HepG2 (cell line): ENCODE results near the gene HS6ST1.

Source experiments
- CC2D1A ChIP-seq: sonication (generic); formaldehyde crosslinking; IDR thresholded peaks from 2 replicates; pipeline ENCODE4 v1.8.1; 2023; ENCODE audit warnings: mild to moderate bottlenecking, missing genetic modification reagents
- CHCHD3 ChIP-seq: sonication (generic); formaldehyde crosslinking; IDR thresholded peaks from 2 replicates; pipeline ENCODE4 v1.8.0; 2022; ENCODE audit warnings: mild to moderate bottlenecking, missing genetic modification reagents, moderate library complexity
- CTCF ChIP-seq: sonication (generic); formaldehyde crosslinking; IDR thresholded peaks from 2 replicates; pipeline ENCODE4 v1.5.0; 2020; ENCODE audit warnings: mild to moderate bottlenecking, missing genetic modification reagents, moderate library complexity
- GLI4 ChIP-seq: sonication (generic); formaldehyde crosslinking; IDR thresholded peaks from 2 replicates; pipeline ENCODE4 v1.5.1; 2020; ENCODE audit warnings: missing genetic modification reagents, mild to moderate bottlenecking, moderate library complexity, borderline replicate concordance
- JUN ChIP-seq: sonication (generic); formaldehyde crosslinking; IDR thresholded peaks from 2 replicates; pipeline ENCODE4 v1.4.0; 2020; ENCODE audit warnings: mild to moderate bottlenecking, missing genetic modification reagents
- MAFK ChIP-seq, 2 experiments: IDR thresholded peaks in 1 of 2; conservative IDR thresholded peaks in 1 of 2; 2 replicates each; pipeline ENCODE4 v1.6.1; 2011; ENCODE audit warnings: improper control_type of control experiment in 2 of 2, low read length in 2 of 2
- NCOA5 ChIP-seq: sonication (generic); formaldehyde crosslinking; IDR thresholded peaks from 2 replicates; pipeline ENCODE4 v1.4.0; 2020; ENCODE audit warnings: missing genetic modification reagents
- POLR2AphosphoS5 ChIP-seq: IDR thresholded peaks from 2 replicates; pipeline ENCODE4 v1.6.1; 2012; ENCODE audit warnings: low read depth, low read length
- SKI ChIP-seq: fragments of 450-650 bp; IDR thresholded peaks from one replicate; pipeline ENCODE4 v1.6.1; 2018; ENCODE audit warnings: mild to moderate bottlenecking; ENCODE audit not compliant: partially characterized antibody
- SP1 ChIP-seq, 2 experiments: fragments of 450-650 bp in 1 of 2; sonication (generic) in 1 of 2; formaldehyde crosslinking in 1 of 2; IDR thresholded peaks; 2 replicates each; pipeline versions ENCODE4 v1.4.0 to v1.6.1; 2016 to 2020; ENCODE audit warnings: missing genetic modification reagents in 1 of 2
- ZBTB7A ChIP-seq: sonication (generic); formaldehyde crosslinking; IDR thresholded peaks from 2 replicates; pipeline ENCODE4 v1.8.0; 2022; ENCODE audit warnings: mild to moderate bottlenecking, missing genetic modification reagents
- ZFX ChIP-seq: sonication (generic); formaldehyde crosslinking; IDR thresholded peaks from 2 replicates; pipeline ENCODE4 v1.4.0; 2020; ENCODE audit warnings: mild to moderate bottlenecking, low read depth, missing genetic modification reagents, moderate library complexity
- ZNF747 ChIP-seq: sonication (generic); formaldehyde crosslinking; IDR thresholded peaks from 2 replicates; pipeline ENCODE4 v1.8.1; 2023; ENCODE audit warnings: missing genetic modification reagents, mild to moderate bottlenecking, borderline replicate concordance
- TF ChIP-seq, protein P1 (sequence below): sonication (generic); formaldehyde crosslinking; IDR thresholded peaks from 2 replicates; pipeline ENCODE4 v1.4.0; 2020; ENCODE audit warnings: missing genetic modification reagents

DNA sequence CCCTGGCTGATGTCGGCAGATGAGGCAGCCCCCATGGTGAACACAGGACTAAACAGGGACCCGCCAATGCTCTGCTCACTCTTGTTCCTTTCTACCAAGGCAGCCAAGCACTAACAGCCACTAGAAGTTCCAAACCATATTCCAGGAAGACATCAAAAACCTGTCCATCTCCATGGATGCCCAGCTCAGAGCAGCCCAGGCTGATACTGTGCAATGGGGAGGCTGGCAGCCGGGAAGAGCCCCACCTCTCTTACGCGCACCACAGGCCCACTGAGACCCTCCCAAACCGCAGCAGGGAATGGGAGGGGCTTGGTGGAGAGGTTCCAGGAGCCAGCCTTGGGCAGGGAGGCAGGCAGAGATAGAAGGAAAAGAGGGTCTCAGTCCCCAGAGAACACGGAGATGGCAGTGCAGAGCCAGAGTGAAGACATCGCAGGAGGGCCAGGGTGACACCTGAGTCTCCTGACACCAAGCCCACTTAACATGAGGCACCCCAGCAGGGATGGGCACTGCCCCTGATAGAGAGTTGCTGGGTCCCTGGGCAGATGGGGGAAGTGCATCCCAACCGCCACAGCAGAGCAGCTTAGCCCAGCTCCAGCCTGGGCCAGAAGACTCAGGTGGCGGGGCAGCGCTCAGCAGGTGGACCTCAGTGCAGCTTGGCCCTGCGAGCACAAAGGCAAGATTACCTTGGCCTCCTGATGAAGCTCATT, 3.4 kb downstream of the HS6ST1 start:
- TF ChIP-seq NCOA5, result no peak
- TF ChIP-seq ZNF747 (CRISPR knock-in tag), result no peak
- no peak; the same call in 1 of the 2 replicates for TF ChIP-seq ZFX (CRISPR knock-in tag)
- TF ChIP-seq CTCF (CRISPR knock-in tag), result no peak
- TF ChIP-seq MAFK (conservative IDR thresholded peaks at IDR 0.05 in 1 of 2, IDR thresholded peaks at IDR 0.05 in 1 of 2; ENCODE audit: low read length in 2 of 2), result no peak
- no peak for TF ChIP-seq ZBTB7A
- TF ChIP-seq CHCHD3 (CRISPR knock-in tag), result no peak
- TF ChIP-seq SP1 (IDR thresholded peaks at IDR 0.05), result no peak
- TF ChIP-seq SP1 (CRISPR knock-in tag; IDR thresholded peaks at IDR 0.05), result no peak
- no peak for TF ChIP-seq POLR2AphosphoS5
- no peak for TF ChIP-seq GLI4
- no peak for TF ChIP-seq SKI
- TF ChIP-seq, protein P1, sequence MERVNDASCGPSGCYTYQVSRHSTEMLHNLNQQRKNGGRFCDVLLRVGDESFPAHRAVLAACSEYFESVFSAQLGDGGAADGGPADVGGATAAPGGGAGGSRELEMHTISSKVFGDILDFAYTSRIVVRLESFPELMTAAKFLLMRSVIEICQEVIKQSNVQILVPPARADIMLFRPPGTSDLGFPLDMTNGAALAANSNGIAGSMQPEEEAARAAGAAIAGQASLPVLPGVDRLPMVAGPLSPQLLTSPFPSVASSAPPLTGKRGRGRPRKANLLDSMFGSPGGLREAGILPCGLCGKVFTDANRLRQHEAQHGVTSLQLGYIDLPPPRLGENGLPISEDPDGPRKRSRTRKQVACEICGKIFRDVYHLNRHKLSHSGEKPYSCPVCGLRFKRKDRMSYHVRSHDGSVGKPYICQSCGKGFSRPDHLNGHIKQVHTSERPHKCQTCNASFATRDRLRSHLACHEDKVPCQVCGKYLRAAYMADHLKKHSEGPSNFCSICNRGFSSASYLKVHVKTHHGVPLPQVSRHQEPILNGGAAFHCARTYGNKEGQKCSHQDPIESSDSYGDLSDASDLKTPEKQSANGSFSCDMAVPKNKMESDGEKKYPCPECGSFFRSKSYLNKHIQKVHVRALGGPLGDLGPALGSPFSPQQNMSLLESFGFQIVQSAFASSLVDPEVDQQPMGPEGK (CRISPR knock-in tag), result no peak
- TF ChIP-seq JUN (CRISPR knock-in tag), result no peak
- TF ChIP-seq CC2D1A, result no peak
